ENCODE results near the gene RNF151. TPM values are rescaled to one million over a fixed set of nuclear protein-coding genes. Genes with fewer than 3 reads are reported as not detected.

RNF151 gene
- polyA plus RNA-seq, 1 donor, result not detected

GRCh38 chr16:1991588-1991947 lies 24.9 kb downstream of the RNF151 start:
- no peak for DNase-seq

- DNase-seq, result peak; percentile 83
These were observed 25.5 kb downstream of the RNF151 start for GRCh38 chr16:1991948-1992703.

- DNase-seq, result no peak
These were observed 26.2 kb downstream of the RNF151 start for GRCh38 chr16:1992704-1993317.

DNA sequence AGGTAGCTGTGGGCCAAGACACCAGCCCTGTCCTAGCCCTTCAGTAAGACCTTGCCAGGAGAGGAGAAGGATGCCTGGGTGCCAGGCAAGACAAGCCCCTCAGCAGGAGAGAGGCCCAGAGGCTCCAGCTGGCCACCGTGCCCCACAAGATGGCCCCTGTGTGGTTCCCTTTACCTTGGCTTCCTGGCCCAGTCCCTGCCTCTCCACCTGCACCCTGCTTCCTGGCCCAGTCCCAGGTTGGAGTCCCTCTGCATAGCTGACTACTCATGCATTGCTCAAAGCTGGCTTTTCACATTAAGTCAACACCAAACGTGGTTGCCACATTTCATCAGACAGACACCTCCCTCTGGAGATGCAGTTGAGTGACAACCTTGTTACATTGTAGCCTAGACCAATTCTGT lies 27.1 kb downstream of the RNF151 start:
- DNase-seq, result no peak

DNA sequence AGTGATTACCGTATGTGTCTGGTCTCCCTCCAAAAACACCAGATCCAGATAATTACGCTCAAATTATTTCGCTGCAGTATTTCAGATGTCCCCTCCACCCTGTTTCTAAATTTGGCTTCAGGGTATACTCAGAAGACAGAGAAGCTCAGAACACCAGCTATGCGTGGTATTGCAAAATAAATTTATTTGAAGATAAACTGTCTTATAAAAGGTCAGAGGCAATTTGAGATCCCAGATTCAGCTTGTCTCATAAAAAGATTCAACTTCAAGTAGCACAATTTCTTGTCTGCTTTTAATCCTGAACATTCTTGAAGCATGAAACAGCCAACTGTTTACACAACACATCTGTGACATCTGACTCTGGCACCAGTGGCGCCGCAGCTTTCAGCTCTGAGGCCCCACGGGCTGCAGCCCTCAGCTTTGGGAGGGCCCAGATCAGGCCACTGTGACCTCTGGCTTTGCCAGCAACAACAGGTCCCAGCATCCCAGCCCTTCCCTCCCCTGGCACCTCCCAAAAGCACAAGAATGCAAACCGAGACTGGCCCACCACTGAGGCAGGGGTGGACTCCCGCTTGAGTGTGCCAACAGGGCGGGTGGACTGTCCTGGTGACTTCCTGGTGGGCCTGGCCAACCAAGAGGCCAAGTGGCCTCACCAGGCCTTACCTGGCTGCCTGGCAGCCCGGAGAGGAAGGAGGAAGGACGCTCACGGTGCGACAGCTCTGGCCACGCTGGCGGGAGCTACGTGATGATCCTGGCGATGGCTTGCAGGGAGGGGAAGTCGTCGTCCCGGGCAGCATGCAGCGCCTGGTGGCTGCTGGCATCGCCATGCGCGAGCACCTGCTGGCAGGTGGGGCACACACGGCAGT lies 31.1 kb downstream of the RNF151 start:
- no peak for DNase-seq

- DNase-seq, result no peak
These were observed 31.7 kb downstream of the RNF151 start for GRCh38 chr16:1998360-1998835.

DNA sequence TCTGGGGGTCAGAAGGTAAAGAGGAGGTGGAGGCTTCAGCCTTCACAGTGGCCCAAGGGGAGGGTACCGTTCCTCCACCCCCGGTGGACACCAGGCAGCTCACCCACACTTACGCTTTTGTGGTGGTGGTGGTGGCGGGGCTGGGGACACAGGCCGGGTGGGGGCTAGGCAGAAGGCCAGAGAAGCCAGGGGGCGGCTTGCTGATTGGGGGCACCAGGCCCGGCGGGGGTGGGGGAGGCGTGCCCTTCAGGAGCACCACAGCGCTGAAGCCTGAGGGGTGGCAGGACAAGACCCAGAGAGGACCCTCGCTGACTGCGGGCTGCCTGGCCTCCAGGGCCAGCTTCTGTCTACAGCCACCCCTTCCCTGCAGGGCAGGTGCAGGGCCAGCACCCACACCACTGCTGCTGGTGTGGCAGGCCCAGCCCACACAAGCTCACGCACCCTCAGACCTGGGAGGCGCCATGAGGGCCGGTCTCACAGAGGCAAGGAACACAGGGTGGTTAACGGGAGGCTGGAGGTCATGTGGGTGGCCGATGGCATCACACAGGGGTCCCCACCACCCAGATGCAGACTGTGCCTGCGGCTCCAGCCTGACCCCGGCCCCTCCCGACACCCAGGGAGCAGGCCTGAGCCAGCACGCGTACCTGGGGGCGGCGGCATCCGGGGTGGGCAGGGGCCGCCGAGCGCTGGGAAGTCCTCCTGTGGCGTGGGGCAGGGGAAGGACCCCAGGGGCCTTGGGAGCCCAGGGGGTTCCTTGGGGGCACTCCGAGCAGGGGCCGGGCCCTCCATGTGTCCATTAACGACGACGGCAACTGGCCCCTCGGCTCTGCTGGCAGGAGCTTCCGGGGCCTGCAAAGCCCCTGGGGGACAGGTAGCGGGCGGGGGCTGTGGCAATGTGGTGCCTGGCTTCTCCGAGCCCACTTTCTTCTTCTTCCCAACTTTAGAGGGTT lies 32.5 kb downstream of the RNF151 start:
- no peak for DNase-seq

GRCh38 chr16:1999866-2000514 lies 33.3 kb downstream of the RNF151 start:
- DNase-seq, result no peak

- DNase-seq, result no peak
These were observed 34.4 kb downstream of the RNF151 start for GRCh38 chr16:2001035-2001434.

GRCh38 chr16:2001456-2002355 lies 35.0 kb downstream of the RNF151 start:
- no peak for DNase-seq

GRCh38 chr16:2002406-2003230 lies 36.0 kb downstream of the RNF151 start:
- no peak for DNase-seq

GRCh38 chr16:2003231-2003826 lies 36.7 kb downstream of the RNF151 start:
- no peak for DNase-seq

DNA sequence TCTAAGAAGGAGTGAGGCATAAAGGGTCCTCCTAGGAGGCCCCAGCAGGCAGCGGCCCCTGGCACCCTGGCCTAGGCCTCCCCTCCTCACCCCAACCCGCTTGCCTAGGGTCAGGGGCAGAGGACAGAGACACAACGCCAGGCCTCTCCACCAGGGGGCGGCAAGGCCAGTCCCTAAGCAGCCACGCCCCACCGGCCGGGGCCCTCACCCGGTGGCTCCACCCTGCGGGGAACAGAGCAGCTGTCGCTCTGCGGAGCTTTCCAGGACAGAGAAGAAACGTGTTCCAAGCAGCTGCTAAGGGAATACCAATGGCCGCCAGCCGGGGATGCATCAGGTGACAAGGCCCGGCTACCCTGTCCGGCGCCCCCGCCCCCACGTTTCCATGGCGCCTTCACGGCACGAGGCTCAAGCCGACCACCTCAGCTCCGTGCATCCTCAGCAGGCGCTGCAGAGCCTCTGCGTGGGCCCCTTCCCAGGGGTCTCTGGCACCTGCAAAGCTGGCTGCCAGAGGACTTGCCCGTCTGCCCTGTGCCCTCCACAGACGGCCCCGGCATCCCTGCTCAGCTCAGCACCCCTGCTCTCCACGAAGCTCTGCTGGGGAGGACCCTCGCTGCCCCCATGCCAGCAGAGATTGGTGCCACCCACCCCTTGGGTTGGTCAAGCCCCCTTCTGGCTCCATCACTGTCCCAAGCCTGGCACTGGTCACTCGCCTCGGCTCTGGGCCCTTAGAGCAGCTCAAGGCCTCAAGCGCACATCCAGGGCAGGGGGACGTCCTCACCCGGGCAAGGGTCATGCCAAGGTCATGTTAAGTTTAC lies 37.4 kb downstream of the RNF151 start:
- peak; percentile 80 for DNase-seq

GRCh38 chr16:2004795-2005517 lies 38.3 kb downstream of the RNF151 start:
- no peak for DNase-seq

GRCh38 chr16:2005646-2006045 lies 39.0 kb downstream of the RNF151 start:
- DNase-seq, result no peak

DNA sequence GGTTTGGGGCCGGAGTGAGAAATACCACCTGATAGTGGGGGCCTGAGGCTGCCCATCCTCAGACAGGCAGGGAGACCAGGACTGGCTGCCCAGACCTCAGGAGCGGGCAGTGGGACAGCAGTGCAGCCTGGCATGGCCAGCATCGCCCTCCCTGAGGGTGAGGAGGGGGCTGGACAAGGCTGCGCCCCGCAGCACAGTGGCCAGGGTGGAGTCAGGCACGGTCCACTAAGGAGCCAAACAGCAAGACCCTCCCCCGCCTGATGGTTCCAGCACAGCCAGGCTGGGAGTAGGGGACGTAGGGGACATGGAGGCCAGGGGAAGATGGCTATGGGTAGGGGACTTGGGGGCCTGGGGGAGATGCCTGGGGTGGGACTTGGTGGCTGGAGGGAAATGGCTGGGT lies 39.7 kb downstream of the RNF151 start:
- DNase-seq, result no peak
